Caco-2 (cell line): Measurements from ENCODE around the gene DDX46. TPM values are rescaled to one million over a fixed set of nuclear protein-coding genes. Genes with fewer than 3 reads are reported as not detected.

Experiments used
- BruUV-seq: library from RNA; stranded (reverse); fragments of 400-500 nt; replicated peaks from 2 replicates; lab custom pipeline; 2021; lab: Mats Ljungman, UMichigan
- CTCF ChIA-PET: fragments of 300-600 bp; sonication (Branson Sonifier 250); formaldehyde crosslinking; loops from one replicate; lab custom pipeline; 2022; ENCODE audit warnings: antibody characterized with exemption; lab: Charles Lee
- POLR2A ChIA-PET: fragments of 300-600 bp; sonication (Branson Sonifier 250); formaldehyde crosslinking; loops from one replicate; lab custom pipeline; 2022; ENCODE audit warnings: antibody characterized with exemption; lab: Charles Lee
- DNase-seq, 2 experiments: peaks; one replicate each; pipeline versions ENCODE4 v3.0.0 to v3.0.0-alpha.2; 2020 to 2022
- H3K27me3 ChIP-seq: replicated peaks from 2 replicates; pipeline ENCODE4 v1.6.0; 2011; ENCODE audit warnings: low read length; ENCODE audit not compliant: control insufficient read depth, insufficient read depth
- H3K36me3 ChIP-seq: 2 replicates; pipeline ENCODE4 v1.5.1; 2011; ENCODE audit warnings: low read length; ENCODE audit not compliant: control insufficient read depth, insufficient read depth
- H3K4me1 ChIP-seq: fragments of 250-450 bp; sonication (Bioruptor Pico); 2 replicates; pipeline ENCODE4 v1.5.1; 2020; ENCODE audit warnings: mild to moderate bottlenecking
- H3K4me3 ChIP-seq: 2 replicates; pipeline ENCODE4 v1.5.1; 2011; ENCODE audit warnings: low read depth, mild to moderate bottlenecking, control low read depth, low read length
- H3K9me3 ChIP-seq: fragments of 250-450 bp; sonication (Bioruptor Pico); 2 replicates; pipeline ENCODE4 v1.5.1; 2020; ENCODE audit warnings: mild to moderate bottlenecking, moderate library complexity
- H3K27ac Mint-ChIP-seq: one replicate; pipeline ENCODE4 v1.8.0; 2022; ENCODE audit warnings: mixed read lengths; ENCODE audit not compliant: unreplicated experiment
- H3K27me3 Mint-ChIP-seq: one replicate; pipeline ENCODE4 v1.8.0; 2022; ENCODE audit warnings: mixed read lengths; ENCODE audit not compliant: insufficient read depth, unreplicated experiment
- H3K36me3 Mint-ChIP-seq: one replicate; pipeline ENCODE4 v1.8.0; 2022; ENCODE audit warnings: mild to moderate bottlenecking, mixed read lengths; ENCODE audit not compliant: insufficient read depth, unreplicated experiment
- H3K4me1 Mint-ChIP-seq: one replicate; pipeline ENCODE4 v1.8.0; 2022; ENCODE audit warnings: low read depth, mixed read lengths; ENCODE audit not compliant: unreplicated experiment
- H3K4me3 Mint-ChIP-seq: one replicate; pipeline ENCODE4 v1.8.0; 2022; ENCODE audit warnings: mild to moderate bottlenecking, moderate library complexity, mixed read lengths; ENCODE audit not compliant: unreplicated experiment
- H3K9me3 Mint-ChIP-seq: one replicate; pipeline ENCODE4 v1.8.0; 2022; ENCODE audit warnings: mixed read lengths; ENCODE audit not compliant: unreplicated experiment
- intact Hi-C: fragments of 100-400 bp; cut with micrococcal nuclease; formaldehyde crosslinking; loops from one replicate; pipeline ENCODE4 v1.10.0; 2022; ENCODE audit not compliant: unreplicated experiment
- total RNA-seq: library from RNA; stranded (reverse); gene quantifications from 2 replicates; pipeline ENCODE4 v1.2.3, GENCODE V29; 2022
- TF ChIP-seq, protein P1 (sequence below), 2 experiments: fragments of 200-600 bp in 1 of 2; IDR thresholded peaks; 1 replicate in 1 of 2; 2 replicates in 1 of 2; pipeline versions ENCODE4 v1.5.1 to v1.8.0; 2011 to 2022; ENCODE audit warnings: antibody characterized with exemption in 1 of 2, control low read depth in 1 of 2, inconsistent platforms in 1 of 2, low read depth in 1 of 2, low read length in 1 of 2, mild to moderate bottlenecking in 1 of 2, moderate library complexity in 1 of 2; ENCODE audit not compliant: insufficient read depth in 1 of 2, severe bottlenecking in 1 of 2, unreplicated experiment in 1 of 2

The DDX46 gene
- total RNA-seq, 1 experiment from 2014 or later: 96.1 TPM

DNA sequence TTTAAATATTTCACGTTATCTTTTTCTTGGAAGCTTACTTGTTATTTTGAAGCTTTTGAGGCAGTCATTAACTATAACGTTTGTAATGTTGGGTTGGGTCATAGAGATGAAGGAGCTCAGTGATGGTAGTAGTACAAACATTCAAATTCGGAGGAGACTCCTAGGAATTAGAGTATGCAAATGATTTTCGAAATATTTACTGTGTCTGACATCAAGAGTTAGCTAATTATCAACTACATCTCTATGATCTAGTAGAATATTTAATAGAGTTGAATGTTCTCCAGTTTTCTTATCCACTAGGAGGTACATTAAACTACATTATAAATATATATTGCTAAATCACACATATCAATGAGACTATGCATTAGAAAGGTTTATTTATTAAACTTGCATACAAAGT, 58.4 kb downstream of the DDX46 start:
- H3K9me3 ChIP-seq: no peaks in the 10 kb centered on the region
- ChIA-PET POLR2A (no interaction called here), CTCF (interaction anchor here (0.7 kb wide), 2 partner anchors 29 to 79 kb away, joined by 4 to 6 read pairs; partner anchors contain the start of genes C5orf24 and CAMLG)
- H3K4me3 ChIP-seq: no peak overlapping the region
- Mint-ChIP-seq H3K27ac (no peak overlapping the region), H3K4me1 (no peaks in the 10 kb centered on the region), H3K36me3 (peaks cover 99% of the 10 kb centered on the region), H3K4me3 (no peak overlapping the region), H3K27me3 (no peaks in the 10 kb centered on the region), H3K9me3 (no peaks in the 10 kb centered on the region)
- intact Hi-C loops: no loop called here
- no peaks in the 10 kb centered on the region for H3K4me1 ChIP-seq
- no TSS peak for BruUV-seq
- DNase-seq: no peak
- no peaks in the 10 kb centered on the region for H3K27me3 ChIP-seq
- no peaks in the 10 kb centered on the region; the same call in 1 of the 2 replicates for H3K36me3 ChIP-seq
- TF ChIP-seq, protein P1, sequence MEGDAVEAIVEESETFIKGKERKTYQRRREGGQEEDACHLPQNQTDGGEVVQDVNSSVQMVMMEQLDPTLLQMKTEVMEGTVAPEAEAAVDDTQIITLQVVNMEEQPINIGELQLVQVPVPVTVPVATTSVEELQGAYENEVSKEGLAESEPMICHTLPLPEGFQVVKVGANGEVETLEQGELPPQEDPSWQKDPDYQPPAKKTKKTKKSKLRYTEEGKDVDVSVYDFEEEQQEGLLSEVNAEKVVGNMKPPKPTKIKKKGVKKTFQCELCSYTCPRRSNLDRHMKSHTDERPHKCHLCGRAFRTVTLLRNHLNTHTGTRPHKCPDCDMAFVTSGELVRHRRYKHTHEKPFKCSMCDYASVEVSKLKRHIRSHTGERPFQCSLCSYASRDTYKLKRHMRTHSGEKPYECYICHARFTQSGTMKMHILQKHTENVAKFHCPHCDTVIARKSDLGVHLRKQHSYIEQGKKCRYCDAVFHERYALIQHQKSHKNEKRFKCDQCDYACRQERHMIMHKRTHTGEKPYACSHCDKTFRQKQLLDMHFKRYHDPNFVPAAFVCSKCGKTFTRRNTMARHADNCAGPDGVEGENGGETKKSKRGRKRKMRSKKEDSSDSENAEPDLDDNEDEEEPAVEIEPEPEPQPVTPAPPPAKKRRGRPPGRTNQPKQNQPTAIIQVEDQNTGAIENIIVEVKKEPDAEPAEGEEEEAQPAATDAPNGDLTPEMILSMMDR (IDR thresholded peaks at IDR 0.05; ENCODE audit: insufficient read depth in 1 of 2, low read depth in 1 of 2, low read length in 1 of 2, severe bottlenecking in 1 of 2, unreplicated experiment in 1 of 2): no peak

DNA sequence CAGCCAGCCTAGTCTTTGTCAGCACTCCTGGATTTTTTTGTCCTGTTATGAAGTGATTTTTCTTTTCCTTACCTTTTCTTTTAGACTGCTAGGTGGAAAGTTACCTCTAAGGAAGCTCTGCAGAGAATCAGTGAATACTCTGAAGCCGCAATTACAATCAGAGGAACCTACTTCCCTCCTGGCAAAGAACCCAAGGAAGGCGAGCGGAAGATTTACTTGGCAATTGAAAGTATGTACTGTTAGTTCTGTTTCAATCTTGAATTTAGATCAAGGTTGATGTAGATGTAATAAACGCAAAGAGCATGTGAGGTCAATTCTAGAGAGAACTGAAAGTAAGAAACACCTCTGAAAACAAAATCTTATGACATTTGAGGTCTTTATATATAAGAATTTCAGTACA, 60.2 kb downstream of the DDX46 start:
- CTCF ChIA-PET: no interaction called here
- Histone ChIP-seq H3K27me3 (no peaks in the 10 kb centered on the region), H3K9me3 (no peaks in the 10 kb centered on the region), H3K4me3 (no peak overlapping the region), H3K4me1 (no peaks in the 10 kb centered on the region), H3K36me3 (peaks cover 1% of the 10 kb centered on the region)
- Mint-ChIP-seq H3K9me3 (no peaks in the 10 kb centered on the region), H3K4me1 (no peaks in the 10 kb centered on the region), H3K27ac (no peak overlapping the region), H3K27me3 (no peaks in the 10 kb centered on the region), H3K36me3 (peaks cover 98% of the 10 kb centered on the region), H3K4me3 (no peak overlapping the region)
- intact Hi-C loops: no loop called here
- POLR2A ChIA-PET: no interaction called here
- BruUV-seq: no TSS peak
- DNase-seq: no peak
- TF ChIP-seq, protein P1 (IDR thresholded peaks at IDR 0.05; ENCODE audit: insufficient read depth in 1 of 2, low read depth in 1 of 2, low read length in 1 of 2, severe bottlenecking in 1 of 2, unreplicated experiment in 1 of 2): no peak

DNA sequence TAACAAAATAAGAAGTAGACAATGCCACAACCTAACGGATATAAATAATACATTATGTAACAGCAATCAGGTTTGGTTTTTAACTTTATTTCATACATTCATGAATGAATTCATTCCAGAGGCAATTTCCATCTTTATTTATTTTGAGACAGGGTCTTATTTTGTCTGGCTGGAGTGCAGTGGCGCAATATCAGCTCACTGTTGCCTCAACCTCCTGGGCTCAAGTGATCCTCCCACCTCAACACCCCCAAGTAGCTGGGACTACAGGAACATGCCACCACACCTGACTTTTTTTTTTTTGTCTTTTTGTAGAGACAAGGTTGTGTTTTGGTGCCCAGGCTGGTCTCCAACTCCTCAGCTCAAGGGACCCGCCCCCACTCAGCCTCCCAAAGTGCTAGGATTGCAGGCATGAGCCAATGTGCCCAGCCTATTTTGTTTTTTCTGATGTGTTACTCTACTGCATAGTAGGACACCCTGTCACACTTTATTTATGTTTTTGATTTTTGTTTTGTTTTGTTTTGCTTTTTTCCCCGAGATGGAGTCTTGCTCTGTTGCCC, 60.9 kb downstream of the DDX46 start:
- no TSS peak for BruUV-seq
- intact Hi-C loops: no loop called here
- H3K4me3 ChIP-seq: no peak overlapping the region
- Mint-ChIP-seq H3K4me3 (no peak overlapping the region), H3K27ac (no peak overlapping the region), H3K27me3 (no peaks in the 10 kb centered on the region), H3K36me3 (peaks cover 92% of the 10 kb centered on the region), H3K4me1 (no peaks in the 10 kb centered on the region), H3K9me3 (no peaks in the 10 kb centered on the region)
- POLR2A ChIA-PET: no interaction called here
- no peaks in the 10 kb centered on the region for H3K4me1 ChIP-seq
- H3K36me3 ChIP-seq: peaks cover 1% of the 10 kb centered on the region
- no peak for DNase-seq
- CTCF ChIA-PET: interaction anchor here (0.6 kb wide), 1 partner anchor 14 kb away, joined by 7 read pairs; no protein-coding TSS in a partner anchor
- no peaks in the 10 kb centered on the region for H3K9me3 ChIP-seq
- TF ChIP-seq, protein P1 (IDR thresholded peaks at IDR 0.05; ENCODE audit: insufficient read depth in 1 of 2, low read depth in 1 of 2, low read length in 1 of 2, severe bottlenecking in 1 of 2, unreplicated experiment in 1 of 2): no peak
- H3K27me3 ChIP-seq: no peaks in the 10 kb centered on the region
